ENCODE results near the gene TMBIM4. TPM values are rescaled to one million over a fixed set of nuclear protein-coding genes. Genes with fewer than 3 reads are reported as not detected.

TMBIM4 gene
- total RNA-seq, 6 experiments from 2014 or later = 72.3 to 88.9 (median 77.7) TPM

- no peaks in the 10 kb centered on the region for H3K36me3 ChIP-seq
- H3K9me3 ChIP-seq = no peaks in the 10 kb centered on the region
- intact Hi-C loops (cut with DNase I) = no loop called here
- DNase-seq = no peak
- H3K27me3 ChIP-seq = no peaks in the 10 kb centered on the region
- H3K4me3 ChIP-seq = no peak overlapping the region
- ATAC-seq = no peak
- H3K4me1 ChIP-seq = peaks cover 0 to 15% (median 0%) of the 10 kb centered on the region in 4 donors
- TF ChIP-seq POLR2A (IDR thresholded peaks at IDR 0.05) (no peak), CTCF (IDR thresholded peaks at IDR 0.05) (no peak)
- H3K27ac ChIP-seq = no peak overlapping the region
- WGBS (ENCODE audit: insufficient coverage, low coverage, low lambda C conversion rate, missing lambda C conversion rate) = 52% methylated on average over 2 of the region's 2 CpGs
These were observed 3.2 kb downstream of the TMBIM4 start for GRCh38 chr12:66166561-66166960.

GRCh38 chr12:66165141-66165540 lies 4.7 kb downstream of the TMBIM4 start:
- WGBS (ENCODE audit: insufficient coverage, low coverage, low lambda C conversion rate, missing lambda C conversion rate) = 94% methylated on average over 2 of the region's 2 CpGs
- intact Hi-C loops (cut with DNase I) = no loop called here
- no peaks in the 10 kb centered on the region for H3K27me3 ChIP-seq
- H3K4me3 ChIP-seq = no peak overlapping the region
- H3K27ac ChIP-seq = no peak overlapping the region
- peaks cover 0 to 15% (median 0%) of the 10 kb centered on the region in 4 donors for H3K4me1 ChIP-seq
- ATAC-seq = no peak
- no peaks in the 10 kb centered on the region for H3K36me3 ChIP-seq
- TF ChIP-seq POLR2A (IDR thresholded peaks at IDR 0.05) (no peak), CTCF (IDR thresholded peaks at IDR 0.05) (no peak)
- no peak for DNase-seq
- H3K9me3 ChIP-seq = no peaks in the 10 kb centered on the region

GRCh38 chr12:66164349-66164821 lies 5.4 kb downstream of the TMBIM4 start:
- Histone ChIP-seq H3K4me1 (peaks cover 0 to 15% (median 0%) of the 10 kb centered on the region in 4 donors), H3K36me3 (no peaks in the 10 kb centered on the region), H3K4me3 (no peak overlapping the region), H3K27me3 (no peaks in the 10 kb centered on the region), H3K9me3 (no peaks in the 10 kb centered on the region), H3K27ac (no peak overlapping the region)
- no peak for DNase-seq
- no peak for TF ChIP-seq CTCF (IDR thresholded peaks at IDR 0.05)
- no peak for TF ChIP-seq POLR2A (IDR thresholded peaks at IDR 0.05)
- no peak for ATAC-seq
- 77% methylated on average over 3 of the region's 3 CpGs for WGBS (ENCODE audit: insufficient coverage, low coverage, low lambda C conversion rate, missing lambda C conversion rate)
- intact Hi-C loops (cut with DNase I) = no loop called here

GRCh38 chr12:66163289-66163688 lies 6.5 kb downstream of the TMBIM4 start:
- Histone ChIP-seq H3K27ac (no peak overlapping the region), H3K9me3 (no peaks in the 10 kb centered on the region), H3K4me1 (peaks cover 0 to 12% (median 0%) of the 10 kb centered on the region in 4 donors), H3K4me3 (no peak overlapping the region), H3K36me3 (no peaks in the 10 kb centered on the region), H3K27me3 (no peaks in the 10 kb centered on the region)
- no peak for TF ChIP-seq POLR2A (IDR thresholded peaks at IDR 0.05)
- no peak for TF ChIP-seq CTCF (IDR thresholded peaks at IDR 0.05)
- 62% methylated on average over 4 of the region's 4 CpGs for WGBS (ENCODE audit: insufficient coverage, low coverage, low lambda C conversion rate, missing lambda C conversion rate)
- no peak for DNase-seq
- ATAC-seq = no peak
- intact Hi-C loops (cut with DNase I) = no loop called here

- no peak overlapping the region for H3K27ac ChIP-seq
- H3K4me3 ChIP-seq = no peak overlapping the region
- H3K4me1 ChIP-seq = peaks cover 0 to 7% (median 0%) of the 10 kb centered on the region in 4 donors
- H3K27me3 ChIP-seq = no peaks in the 10 kb centered on the region
- ATAC-seq = no peak
- DNase-seq = no peak
- H3K9me3 ChIP-seq = no peaks in the 10 kb centered on the region
- 77% methylated on average over 2 of the region's 2 CpGs for WGBS (ENCODE audit: insufficient coverage, low coverage, low lambda C conversion rate, missing lambda C conversion rate)
- TF ChIP-seq CTCF (IDR thresholded peaks at IDR 0.05) = no peak
- no peaks in the 10 kb centered on the region for H3K36me3 ChIP-seq
- intact Hi-C loops (cut with DNase I) = no loop called here
These were observed 7.1 kb downstream of the TMBIM4 start for GRCh38 chr12:66162701-66163100.

Data from right lobe of liver (tissue), 6 donors.